Neural cell (in vitro differentiated cells): ENCODE data around the gene PARD3B.

Experiments
- CTCF ChIP-seq: fragments of 450-650 bp; IDR thresholded peaks from 2 replicates; pipeline ENCODE4 v1.5.1; 2014; ENCODE audit warnings: antibody characterized with exemption, mild to moderate bottlenecking, moderate library complexity; ENCODE audit not compliant: poor library complexity, severe bottlenecking
- EP300 ChIP-seq: fragments of 450-650 bp; conservative IDR thresholded peaks from 2 replicates; pipeline ENCODE4 v1.6.1; 2014; ENCODE audit warnings: antibody characterized with exemption, mild to moderate bottlenecking, moderate library complexity; ENCODE audit not compliant: poor library complexity, severe bottlenecking
- EZH2 ChIP-seq: fragments of 200-600, 300-800 bp; shearing (Covaris generic), sonication (generic); IDR thresholded peaks from 2 replicates; pipeline ENCODE4 v1.6.1; 2014; ENCODE audit warnings: antibody characterized with exemption, low read length, borderline replicate concordance, mild to moderate bottlenecking; ENCODE audit not compliant: insufficient read depth, poor library complexity, severe bottlenecking
- POLR2AphosphoS5 ChIP-seq: IDR thresholded peaks from 2 replicates; pipeline ENCODE4 v1.6.1; 2012
- RAD21 ChIP-seq: fragments of 450-650 bp; conservative IDR thresholded peaks from 2 replicates; pipeline ENCODE4 v1.6.1; 2014; ENCODE audit warnings: antibody characterized with exemption, mild to moderate bottlenecking, moderate library complexity
- SMC3 ChIP-seq: fragments of 450-650 bp; conservative IDR thresholded peaks from 2 replicates; pipeline ENCODE4 v1.6.1; 2014; ENCODE audit warnings: antibody characterized with exemption, mild to moderate bottlenecking, moderate library complexity; ENCODE audit not compliant: poor library complexity

DNA sequence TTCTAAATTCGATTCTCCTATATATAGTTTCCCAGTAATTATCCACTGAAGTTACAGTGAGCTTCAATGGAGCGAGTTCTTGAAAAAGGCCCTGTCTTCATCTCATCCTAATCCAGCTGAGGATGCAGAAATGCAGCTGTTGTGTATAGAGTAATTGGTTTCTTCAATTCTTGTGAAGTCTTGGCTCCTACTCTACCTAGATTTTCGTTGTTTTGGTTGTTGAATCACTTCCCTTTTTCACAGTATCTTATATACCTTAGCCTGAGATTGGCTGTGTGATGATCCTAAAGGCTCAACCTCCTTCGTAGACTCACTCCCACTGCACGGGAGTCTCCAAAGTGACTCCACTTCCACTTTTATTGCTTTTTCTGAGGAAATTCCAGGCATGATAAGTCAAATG, 280.4 kb downstream of the PARD3B start:
- no peak for TF ChIP-seq CTCF
- TF ChIP-seq RAD21, result no peak
- TF ChIP-seq EP300, result no peak
- no peak for TF ChIP-seq POLR2AphosphoS5
- TF ChIP-seq SMC3, result no peak
- TF ChIP-seq EZH2, result no peak
